CD1c-positive myeloid dendritic cell (primary cell): ENCODE measurements around the gene LMCD1.
A peak's percentile ranks its signal among the peaks of the same experiment; 100 is the strongest.

ENCODE experiments used
- DNase-seq: peaks from one replicate; pipeline ENCODE4 v3.0.0-alpha.2; 2016; ENCODE audit errors: extremely low spot score

The LMCD1 gene

DNA sequence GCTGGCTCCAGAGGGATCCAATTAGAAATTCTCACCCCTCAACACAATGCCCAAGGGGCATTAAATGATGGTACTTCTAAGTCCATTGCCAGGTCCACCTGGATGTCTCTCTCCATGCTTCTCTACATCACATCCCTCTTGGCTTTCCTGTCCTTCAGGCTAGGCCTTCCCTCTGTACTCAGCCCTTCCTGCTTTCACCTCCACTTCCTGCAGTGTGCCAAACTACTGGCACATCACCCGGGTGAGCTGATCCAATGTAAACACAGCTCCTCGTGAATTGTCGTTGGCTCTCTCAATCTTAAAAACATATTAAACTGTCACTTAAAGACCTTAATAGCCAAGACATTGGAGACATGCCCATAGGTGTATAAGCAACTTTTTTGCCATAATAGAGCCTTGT is 4.0 kb downstream of the LMCD1 start:
- no peak for DNase-seq

DNA sequence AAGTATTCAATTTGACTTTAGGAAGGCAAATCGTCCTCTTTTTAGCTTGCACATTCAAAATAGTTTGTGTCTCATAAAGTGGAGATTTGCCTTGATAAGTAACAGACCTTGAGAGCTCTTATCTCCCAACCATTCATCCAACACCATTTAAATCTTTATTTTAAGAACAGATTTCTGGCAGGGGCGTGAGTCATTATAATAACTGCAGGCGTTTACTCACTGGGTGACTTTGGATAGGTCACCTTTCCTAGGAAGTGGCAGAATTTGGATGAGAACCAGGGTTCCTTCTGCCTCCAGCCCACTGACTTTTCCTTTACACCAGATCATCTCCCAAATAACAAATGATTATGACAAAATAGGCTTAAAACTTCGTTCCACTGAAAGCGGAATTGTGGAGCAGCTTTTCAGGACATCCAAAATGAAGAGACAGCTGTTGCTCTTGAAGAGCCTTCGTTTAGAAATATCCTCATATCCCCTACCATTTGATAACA is 5.0 kb downstream of the LMCD1 start:
- no peak for DNase-seq

DNA sequence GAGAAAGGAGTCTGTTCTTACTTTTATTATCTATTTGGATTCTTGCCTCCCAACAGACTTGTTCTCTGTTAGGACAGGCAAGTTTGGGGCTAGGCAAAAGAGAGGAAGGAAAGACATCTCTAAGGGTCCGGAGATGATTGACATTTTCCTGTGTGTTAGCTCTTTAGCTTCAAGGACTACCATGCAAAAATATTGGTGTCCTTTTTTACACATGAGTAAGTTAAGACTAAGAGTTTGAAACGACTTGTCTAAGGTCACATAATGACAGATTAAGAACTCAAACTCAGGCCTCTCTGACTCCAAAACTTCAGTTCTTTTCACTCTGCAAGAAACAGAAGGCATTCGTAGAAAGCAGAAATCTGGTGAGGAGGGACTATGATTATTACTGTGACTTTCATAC is 5.9 kb downstream of the LMCD1 start:
- no peak for DNase-seq

DNA sequence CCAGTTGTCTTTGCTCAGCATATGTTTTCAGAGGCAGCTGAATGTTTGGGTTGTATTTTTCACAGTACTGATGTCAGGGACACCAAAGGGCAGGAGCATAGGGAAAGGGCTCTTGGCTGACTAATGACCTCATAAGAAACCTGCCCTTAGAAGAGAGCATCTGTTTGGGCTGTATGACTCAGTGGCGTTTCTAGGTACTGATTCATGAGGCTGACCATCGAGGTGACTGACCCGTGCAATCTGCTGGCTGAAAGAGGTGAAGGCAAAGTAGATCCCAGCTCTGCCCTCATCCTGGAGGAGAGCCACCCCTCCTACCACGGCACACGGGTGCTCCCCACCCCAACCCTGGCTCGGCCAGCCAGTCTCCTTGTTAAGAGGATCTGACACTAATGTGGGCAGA is 8.3 kb downstream of the LMCD1 start:
- DNase-seq = peak; percentile 29

DNA sequence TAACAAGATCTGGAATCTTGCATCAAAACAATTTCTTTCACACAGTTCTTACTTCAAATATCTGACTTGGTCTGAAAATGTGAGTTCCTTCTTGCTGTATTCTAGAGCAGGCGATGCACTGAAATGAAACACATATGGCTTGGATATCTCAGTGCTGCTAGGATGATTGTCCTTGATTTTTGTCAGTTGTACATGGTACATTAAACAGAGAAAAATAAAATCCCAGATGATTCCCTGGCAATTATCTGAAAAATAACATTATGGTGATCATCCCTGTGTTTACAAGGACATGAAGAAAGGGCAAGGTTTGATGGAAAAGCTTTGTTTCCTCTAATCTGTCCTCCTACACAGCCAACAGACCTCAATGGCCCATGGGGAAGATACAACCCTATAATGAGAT is 10.6 kb downstream of the LMCD1 start:
- no peak for DNase-seq

- no peak for DNase-seq
Measured at GRCh38 chr3:8516047-8516661, 14.5 kb downstream of the LMCD1 start.

- DNase-seq = no peak
Measured at GRCh38 chr3:8516783-8517182, 15.2 kb downstream of the LMCD1 start.

- DNase-seq = no peak
Measured at GRCh38 chr3:8517487-8517886, 15.9 kb downstream of the LMCD1 start.

GRCh38 chr3:8518138-8518537 is 16.5 kb downstream of the LMCD1 start:
- DNase-seq = no peak

- no peak for DNase-seq
Measured at GRCh38 chr3:8519156-8519555, 17.5 kb downstream of the LMCD1 start.

GRCh38 chr3:8519774-8520448 is 18.3 kb downstream of the LMCD1 start:
- DNase-seq = no peak

- DNase-seq = no peak
Measured at GRCh38 chr3:8520816-8521403, 19.3 kb downstream of the LMCD1 start.

DNA sequence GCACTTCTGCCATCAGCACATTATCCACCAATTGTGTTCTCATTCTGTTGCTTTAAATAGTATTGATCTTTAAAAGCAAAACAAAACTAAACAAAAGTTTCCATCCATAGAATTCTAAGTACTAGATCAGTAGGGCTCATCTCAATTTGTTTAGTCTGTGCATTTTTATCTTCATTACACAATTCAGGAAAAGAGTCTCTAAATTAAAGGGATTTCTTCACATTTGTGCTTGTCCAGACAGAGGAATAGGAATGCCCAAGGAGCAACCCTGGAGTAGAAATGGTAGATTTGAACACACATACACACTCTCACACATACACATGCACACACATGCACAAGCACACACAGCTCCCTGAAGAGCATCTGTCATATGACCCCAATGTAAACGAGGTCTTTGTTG is 21.4 kb downstream of the LMCD1 start:
- no peak for DNase-seq

DNA sequence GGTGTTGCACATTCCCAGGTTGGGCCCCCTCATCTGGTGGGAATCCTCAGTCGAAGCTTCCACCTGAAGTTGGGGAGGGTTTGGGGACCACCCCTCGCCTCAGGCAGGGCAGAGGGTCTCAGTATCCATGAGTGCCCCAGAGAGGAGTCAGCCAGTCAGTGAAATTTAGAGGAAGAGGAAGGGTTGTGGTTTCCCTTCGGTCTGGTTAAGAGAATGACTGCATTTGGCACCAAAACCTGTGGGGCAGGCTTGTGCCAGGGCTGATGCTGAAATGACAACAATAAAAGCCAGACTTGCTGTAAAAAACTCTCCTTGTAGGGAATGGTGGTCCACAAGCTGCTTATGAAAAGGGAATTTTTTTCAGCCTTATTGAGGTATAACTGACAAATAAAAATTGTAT is 22.6 kb downstream of the LMCD1 start:
- DNase-seq = peak; percentile 36

DNA sequence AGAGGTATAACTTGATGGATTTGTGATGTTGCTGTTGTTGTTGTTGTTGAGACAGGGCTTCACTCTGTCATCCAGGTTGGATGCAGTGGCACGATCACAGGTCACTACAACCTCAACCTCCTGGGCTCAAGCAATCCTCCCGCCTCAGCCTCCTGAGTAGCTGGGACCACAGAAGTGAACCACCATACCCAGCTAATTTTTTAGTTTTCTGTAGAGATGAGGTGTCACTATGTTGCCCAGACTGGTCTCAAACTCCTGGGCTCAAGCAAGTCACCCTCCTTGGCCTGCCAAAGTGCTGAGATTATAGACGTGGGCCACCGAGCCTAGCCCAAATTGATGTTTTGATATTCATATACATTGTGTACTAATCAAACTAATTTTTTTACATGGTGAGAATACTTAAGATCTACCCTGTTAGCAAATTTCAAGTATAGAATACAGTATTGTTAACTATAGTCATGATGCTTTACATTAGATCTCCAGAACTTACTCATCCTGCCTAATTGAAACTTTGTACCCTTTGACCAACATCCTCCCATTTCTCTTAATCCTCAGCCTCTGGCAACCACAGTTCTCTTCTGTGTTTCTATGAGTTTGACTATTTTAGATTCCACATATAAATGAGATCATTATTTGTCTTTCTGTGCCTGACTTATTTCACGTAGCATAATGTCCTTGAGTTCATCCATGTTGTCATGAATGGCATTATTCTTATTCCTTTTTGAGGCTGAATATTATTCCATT is 23.2 kb downstream of the LMCD1 start:
- DNase-seq = no peak

- DNase-seq = no peak
Measured at GRCh38 chr3:8525893-8526292, 24.3 kb downstream of the LMCD1 start.

DNA sequence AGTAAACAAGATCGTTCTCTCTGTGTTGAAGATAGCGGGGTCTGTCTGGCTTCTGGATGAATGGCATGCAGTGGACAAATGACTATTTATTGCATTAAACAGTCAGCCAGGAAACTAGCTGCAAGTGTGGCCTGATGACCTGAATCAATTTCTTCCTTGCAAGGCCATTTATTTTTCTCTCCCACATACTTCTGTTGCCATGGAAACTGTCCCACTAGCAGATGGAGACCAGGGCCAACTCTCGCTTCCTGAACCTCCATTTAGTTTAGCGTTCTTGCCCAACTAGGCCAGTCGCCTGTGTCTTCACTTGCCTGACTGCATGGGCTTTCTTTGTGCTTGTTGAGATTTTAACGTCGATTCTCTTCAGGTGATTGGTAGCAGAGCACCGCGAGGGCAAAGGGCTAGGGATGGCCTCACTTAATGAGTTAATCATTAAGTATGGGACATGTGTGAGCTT is 27.6 kb downstream of the LMCD1 start:
- peak; percentile 84 for DNase-seq

DNA sequence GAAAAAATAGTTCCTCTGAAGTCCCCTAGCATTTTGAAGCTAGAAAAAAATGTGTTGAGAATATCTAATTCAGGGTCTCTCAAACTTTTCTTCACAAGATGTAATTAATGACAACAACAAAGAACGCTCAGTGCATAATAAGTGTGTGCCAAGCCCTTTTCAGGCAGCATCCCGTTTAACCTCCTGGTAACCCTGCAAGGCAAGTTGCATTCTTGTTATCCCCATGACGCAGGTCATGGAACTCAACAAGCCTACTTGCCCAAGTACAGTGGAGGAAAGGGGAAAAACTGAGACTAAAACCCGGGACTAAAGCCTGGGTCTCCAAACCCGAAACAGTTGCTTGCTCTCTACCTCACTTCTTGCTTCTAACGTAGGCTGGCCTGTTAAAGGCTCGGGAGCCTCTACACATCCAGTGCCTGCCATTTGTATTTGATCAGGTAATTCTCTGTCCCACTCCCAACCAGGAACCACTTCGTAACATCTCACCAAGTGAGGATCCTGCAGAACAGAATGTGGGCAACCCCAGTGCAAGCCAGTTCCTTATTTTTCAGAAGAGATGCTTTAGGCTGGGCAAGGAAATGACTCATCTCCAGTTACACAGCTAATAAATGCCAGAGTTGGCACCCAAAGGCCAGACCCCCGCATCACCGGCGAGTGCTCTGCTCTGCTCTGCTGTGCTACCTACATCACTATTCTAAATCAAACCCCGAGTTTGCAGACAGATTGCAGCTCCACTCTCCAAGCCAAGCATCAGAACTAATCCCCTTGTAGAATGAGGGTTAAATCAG is 28.3 kb downstream of the LMCD1 start:
- peak; percentile 65 for DNase-seq

DNA sequence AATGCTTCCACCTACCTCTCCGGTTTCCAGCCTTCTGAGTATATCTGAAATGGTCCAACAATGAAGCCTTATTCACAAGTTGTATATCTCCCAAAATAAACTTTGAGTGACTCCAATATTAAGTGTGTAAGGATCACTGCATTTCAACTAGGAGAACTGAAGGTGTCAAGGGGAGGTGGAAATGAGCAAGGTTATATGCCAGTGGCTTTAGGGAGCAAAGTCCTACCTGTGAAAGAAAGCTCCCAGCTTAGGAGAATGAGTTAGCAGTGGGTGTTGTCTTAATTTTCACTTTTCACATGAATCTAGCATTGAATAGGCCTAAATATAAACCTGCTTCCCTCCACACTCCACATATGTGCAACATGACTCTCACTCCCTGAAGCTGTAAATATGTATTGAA is 29.0 kb downstream of the LMCD1 start:
- no peak for DNase-seq

- no peak for DNase-seq
Measured at GRCh38 chr3:8532251-8532871, 30.7 kb downstream of the LMCD1 start.
